HL-60 (cell line): ENCODE results near the gene PTPN1. TPM values are rescaled to one million over a fixed set of nuclear protein-coding genes. Genes with fewer than 3 reads are reported as not detected.

Source experiments
- DNase-seq, 2 experiments: peaks; one replicate each; pipeline ENCODE4 v3.0.0-alpha.2; 2010 to 2020; ENCODE audit warnings: low read depth in 1 of 2, low spot score in 1 of 2
- H3K27ac ChIP-seq: fragments of 250-450 bp; sonication (Bioruptor Pico); replicated peaks from 2 replicates; pipeline ENCODE4 v1.5.1; 2020; ENCODE audit warnings: mild to moderate bottlenecking, moderate library complexity
- H3K27me3 ChIP-seq: fragments of 250-450 bp; sonication (Bioruptor Pico); 2 replicates; pipeline ENCODE4 v1.5.1; 2021; ENCODE audit warnings: mild to moderate bottlenecking, moderate library complexity; ENCODE audit not compliant: insufficient read depth, poor library complexity, severe bottlenecking
- H3K4me3 ChIP-seq: replicated peaks from 2 replicates; pipeline ENCODE4 v1.5.1; 2011; ENCODE audit warnings: mild to moderate bottlenecking, control low read depth, low read length; ENCODE audit not compliant: insufficient read depth
- GABPA ChIP-seq: IDR thresholded peaks from 2 replicates; pipeline ENCODE4 v1.6.1; 2012; ENCODE audit warnings: low read depth
- POLR2AphosphoS5 ChIP-seq: IDR thresholded peaks from 2 replicates; pipeline ENCODE4 v1.6.1; 2012; ENCODE audit warnings: low read depth
- SPI1 ChIP-seq: IDR thresholded peaks from 2 replicates; pipeline ENCODE4 v1.6.1; 2012; ENCODE audit warnings: low read depth, mild to moderate bottlenecking, borderline replicate concordance
- microRNA-seq: library from miRNA; unstranded; fragments of <30 nt; microRNA quantifications from one replicate; pipeline ENCODE4, GENCODE V29; 2018
- TF ChIP-seq, protein P1 (sequence below): IDR thresholded peaks from one replicate; pipeline ENCODE4 v1.5.1; 2011; ENCODE audit warnings: low read length, control low read depth, inconsistent platforms; ENCODE audit not compliant: insufficient read depth
- TF ChIP-seq, protein P2 (sequence below): IDR thresholded peaks from 2 replicates; pipeline ENCODE4 v1.6.1; 2012; ENCODE audit warnings: low read depth; ENCODE audit not compliant: insufficient replicate concordance

Gene PTPN1

DNA sequence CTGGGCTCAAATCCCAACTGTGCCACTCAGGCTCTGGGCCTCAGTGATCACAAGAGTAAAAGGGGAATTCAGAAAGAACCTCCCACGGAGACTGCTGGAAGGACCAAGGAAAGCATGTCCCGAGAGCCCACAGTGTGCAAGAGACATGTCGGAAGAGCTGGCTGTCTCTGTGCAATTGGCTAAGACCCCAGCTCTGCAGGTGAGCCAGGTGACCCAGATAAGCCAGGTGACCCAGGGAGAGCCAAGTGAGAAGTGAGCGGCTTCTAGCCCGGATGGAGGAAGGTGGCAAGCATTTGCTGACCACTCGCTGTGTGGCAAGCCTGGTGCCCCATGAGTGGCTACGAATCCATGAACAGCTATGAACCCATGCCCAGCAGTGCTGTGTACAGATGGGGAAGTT lies 122.1 kb downstream of the PTPN1 start:
- TF ChIP-seq, protein P1, sequence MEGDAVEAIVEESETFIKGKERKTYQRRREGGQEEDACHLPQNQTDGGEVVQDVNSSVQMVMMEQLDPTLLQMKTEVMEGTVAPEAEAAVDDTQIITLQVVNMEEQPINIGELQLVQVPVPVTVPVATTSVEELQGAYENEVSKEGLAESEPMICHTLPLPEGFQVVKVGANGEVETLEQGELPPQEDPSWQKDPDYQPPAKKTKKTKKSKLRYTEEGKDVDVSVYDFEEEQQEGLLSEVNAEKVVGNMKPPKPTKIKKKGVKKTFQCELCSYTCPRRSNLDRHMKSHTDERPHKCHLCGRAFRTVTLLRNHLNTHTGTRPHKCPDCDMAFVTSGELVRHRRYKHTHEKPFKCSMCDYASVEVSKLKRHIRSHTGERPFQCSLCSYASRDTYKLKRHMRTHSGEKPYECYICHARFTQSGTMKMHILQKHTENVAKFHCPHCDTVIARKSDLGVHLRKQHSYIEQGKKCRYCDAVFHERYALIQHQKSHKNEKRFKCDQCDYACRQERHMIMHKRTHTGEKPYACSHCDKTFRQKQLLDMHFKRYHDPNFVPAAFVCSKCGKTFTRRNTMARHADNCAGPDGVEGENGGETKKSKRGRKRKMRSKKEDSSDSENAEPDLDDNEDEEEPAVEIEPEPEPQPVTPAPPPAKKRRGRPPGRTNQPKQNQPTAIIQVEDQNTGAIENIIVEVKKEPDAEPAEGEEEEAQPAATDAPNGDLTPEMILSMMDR = no peak
- TF ChIP-seq SPI1 (no peak), GABPA (no peak), POLR2AphosphoS5 (no peak)
- TF ChIP-seq, protein P2, sequence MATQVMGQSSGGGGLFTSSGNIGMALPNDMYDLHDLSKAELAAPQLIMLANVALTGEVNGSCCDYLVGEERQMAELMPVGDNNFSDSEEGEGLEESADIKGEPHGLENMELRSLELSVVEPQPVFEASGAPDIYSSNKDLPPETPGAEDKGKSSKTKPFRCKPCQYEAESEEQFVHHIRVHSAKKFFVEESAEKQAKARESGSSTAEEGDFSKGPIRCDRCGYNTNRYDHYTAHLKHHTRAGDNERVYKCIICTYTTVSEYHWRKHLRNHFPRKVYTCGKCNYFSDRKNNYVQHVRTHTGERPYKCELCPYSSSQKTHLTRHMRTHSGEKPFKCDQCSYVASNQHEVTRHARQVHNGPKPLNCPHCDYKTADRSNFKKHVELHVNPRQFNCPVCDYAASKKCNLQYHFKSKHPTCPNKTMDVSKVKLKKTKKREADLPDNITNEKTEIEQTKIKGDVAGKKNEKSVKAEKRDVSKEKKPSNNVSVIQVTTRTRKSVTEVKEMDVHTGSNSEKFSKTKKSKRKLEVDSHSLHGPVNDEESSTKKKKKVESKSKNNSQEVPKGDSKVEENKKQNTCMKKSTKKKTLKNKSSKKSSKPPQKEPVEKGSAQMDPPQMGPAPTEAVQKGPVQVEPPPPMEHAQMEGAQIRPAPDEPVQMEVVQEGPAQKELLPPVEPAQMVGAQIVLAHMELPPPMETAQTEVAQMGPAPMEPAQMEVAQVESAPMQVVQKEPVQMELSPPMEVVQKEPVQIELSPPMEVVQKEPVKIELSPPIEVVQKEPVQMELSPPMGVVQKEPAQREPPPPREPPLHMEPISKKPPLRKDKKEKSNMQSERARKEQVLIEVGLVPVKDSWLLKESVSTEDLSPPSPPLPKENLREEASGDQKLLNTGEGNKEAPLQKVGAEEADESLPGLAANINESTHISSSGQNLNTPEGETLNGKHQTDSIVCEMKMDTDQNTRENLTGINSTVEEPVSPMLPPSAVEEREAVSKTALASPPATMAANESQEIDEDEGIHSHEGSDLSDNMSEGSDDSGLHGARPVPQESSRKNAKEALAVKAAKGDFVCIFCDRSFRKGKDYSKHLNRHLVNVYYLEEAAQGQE = no peak
- no peak overlapping the region for H3K4me3 ChIP-seq
- no peak for DNase-seq
- H3K27ac ChIP-seq = no peak overlapping the region
- H3K27me3 ChIP-seq = no peaks in the 10 kb centered on the region

DNA sequence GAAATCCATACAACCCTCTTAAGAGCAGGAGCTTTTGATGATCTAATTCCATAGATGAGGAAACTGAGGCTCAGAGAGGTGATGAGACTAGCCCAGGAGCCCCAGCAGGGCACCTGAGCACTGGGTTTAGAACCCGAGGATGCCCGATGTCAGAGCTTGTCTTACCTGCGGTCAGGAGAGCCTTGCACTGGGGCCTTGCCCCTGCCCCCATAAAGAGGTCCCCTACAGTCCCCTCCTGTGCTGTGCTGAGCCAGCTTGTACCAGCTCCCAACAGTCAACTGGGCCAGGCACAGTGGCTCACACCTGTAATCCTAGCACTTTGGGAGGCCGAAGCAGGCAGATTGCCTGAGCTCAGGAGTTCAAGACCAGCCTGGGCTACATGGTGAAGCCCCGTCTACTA lies 122.5 kb downstream of the PTPN1 start:
- H3K27ac ChIP-seq = no peak overlapping the region
- DNase-seq = no peak
- no peak for TF ChIP-seq POLR2AphosphoS5
- no peak for TF ChIP-seq SPI1
- no peak for TF ChIP-seq GABPA
- TF ChIP-seq, protein P2 = no peak
- no peaks in the 10 kb centered on the region for H3K27me3 ChIP-seq
- H3K4me3 ChIP-seq = no peak overlapping the region

DNA sequence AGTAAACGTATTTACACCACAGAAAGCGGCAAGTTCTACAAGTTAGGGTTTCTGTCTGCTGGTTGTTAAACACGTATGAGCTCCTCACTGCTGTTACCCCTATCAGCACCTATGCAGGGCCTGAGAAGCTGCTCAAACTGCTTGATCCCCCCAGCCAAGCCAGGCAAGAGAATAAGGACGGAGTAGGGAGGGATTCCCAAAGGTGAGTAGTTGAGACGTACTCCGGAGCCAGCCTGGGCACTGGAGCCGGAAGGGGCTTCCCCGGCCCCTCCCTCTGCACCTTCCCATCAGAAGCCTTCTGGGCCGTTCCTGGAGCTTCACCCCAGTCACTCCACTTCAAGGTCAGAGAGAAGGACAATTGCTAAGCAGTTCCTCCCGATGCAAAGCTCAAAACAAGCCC lies 123.2 kb downstream of the PTPN1 start:
- no peak for DNase-seq
- Histone ChIP-seq H3K4me3 (no peak overlapping the region), H3K27me3 (no peaks in the 10 kb centered on the region), H3K27ac (no peak overlapping the region)
- TF ChIP-seq SPI1 (no peak), GABPA (no peak)

DNA sequence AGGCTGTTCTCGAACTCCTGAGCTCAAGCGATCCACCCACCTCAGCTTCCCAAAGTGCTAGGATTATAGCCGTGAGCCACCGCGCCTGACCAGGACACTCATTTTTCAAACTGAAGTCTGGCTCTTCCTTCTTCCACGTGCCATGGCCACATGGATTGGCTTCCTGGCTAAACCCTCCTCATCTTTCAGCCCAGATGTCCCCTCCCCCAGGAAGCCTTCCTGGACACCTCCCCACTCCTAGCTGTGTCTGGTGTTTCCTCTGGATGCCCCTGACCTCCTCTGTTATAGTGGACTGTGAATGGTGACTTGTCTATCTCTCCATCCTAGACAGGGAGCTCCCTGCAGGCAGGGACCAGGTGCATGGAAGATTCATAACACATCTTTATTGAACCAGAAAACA lies 124.0 kb downstream of the PTPN1 start:
- H3K4me3 ChIP-seq = no peak overlapping the region

More for the DNA sequence above, 124.0 kb downstream of the PTPN1 start:
- Histone ChIP-seq H3K27ac (no peak overlapping the region), H3K27me3 (no peaks in the 10 kb centered on the region)
- DNase-seq = no peak
- TF ChIP-seq POLR2AphosphoS5 (no peak), SPI1 (no peak), GABPA (no peak)
- TF ChIP-seq, protein P1 = no peak
- TF ChIP-seq, protein P2 = no peak

Small RNA genes within 50 kb of the gene (microRNA-seq; reads per million reads assigned to microRNA genes)
- gene MIR1302-5 (not detected), gene MIR645 (not detected)
